Skeletal muscle satellite cell (primary cell): ENCODE data around the gene PPP1R13B.
"Not testable (repeated sequence)": the region's sequence is repeated elsewhere in the genome, so short reads cannot be mapped to it uniquely, and the experiment has no call there.

Source experiments
- H3K27me3 ChIP-seq: 2 replicates; pipeline ENCODE4 v1.7.0; 2013; ENCODE audit warnings: low read length; ENCODE audit not compliant: control insufficient read depth, insufficient read depth
- H3K36me3 ChIP-seq: 2 replicates; pipeline ENCODE4 v1.7.0; 2013; ENCODE audit warnings: mild to moderate bottlenecking, control low read depth, low read length; ENCODE audit not compliant: insufficient read depth
- H3K4me1 ChIP-seq: 2 replicates; pipeline ENCODE4 v1.7.0; 2013; ENCODE audit warnings: low read length; ENCODE audit not compliant: control insufficient read depth, insufficient read depth
- H3K4me2 ChIP-seq: 2 replicates; pipeline ENCODE4 v1.7.0; 2013; ENCODE audit warnings: mild to moderate bottlenecking, low read length
- H3K4me3 ChIP-seq: 2 replicates; pipeline ENCODE4 v1.7.0; 2013; ENCODE audit warnings: low read length
- H3K9ac ChIP-seq: 2 replicates; pipeline ENCODE4 v1.7.0; 2013; ENCODE audit warnings: mild to moderate bottlenecking, low read depth, low read length, moderate library complexity
- H3K9me3 ChIP-seq: replicated peaks from 2 replicates; pipeline ENCODE4 v1.7.0; 2013; ENCODE audit warnings: mild to moderate bottlenecking, control low read depth, low read length

The PPP1R13B gene

DNA sequence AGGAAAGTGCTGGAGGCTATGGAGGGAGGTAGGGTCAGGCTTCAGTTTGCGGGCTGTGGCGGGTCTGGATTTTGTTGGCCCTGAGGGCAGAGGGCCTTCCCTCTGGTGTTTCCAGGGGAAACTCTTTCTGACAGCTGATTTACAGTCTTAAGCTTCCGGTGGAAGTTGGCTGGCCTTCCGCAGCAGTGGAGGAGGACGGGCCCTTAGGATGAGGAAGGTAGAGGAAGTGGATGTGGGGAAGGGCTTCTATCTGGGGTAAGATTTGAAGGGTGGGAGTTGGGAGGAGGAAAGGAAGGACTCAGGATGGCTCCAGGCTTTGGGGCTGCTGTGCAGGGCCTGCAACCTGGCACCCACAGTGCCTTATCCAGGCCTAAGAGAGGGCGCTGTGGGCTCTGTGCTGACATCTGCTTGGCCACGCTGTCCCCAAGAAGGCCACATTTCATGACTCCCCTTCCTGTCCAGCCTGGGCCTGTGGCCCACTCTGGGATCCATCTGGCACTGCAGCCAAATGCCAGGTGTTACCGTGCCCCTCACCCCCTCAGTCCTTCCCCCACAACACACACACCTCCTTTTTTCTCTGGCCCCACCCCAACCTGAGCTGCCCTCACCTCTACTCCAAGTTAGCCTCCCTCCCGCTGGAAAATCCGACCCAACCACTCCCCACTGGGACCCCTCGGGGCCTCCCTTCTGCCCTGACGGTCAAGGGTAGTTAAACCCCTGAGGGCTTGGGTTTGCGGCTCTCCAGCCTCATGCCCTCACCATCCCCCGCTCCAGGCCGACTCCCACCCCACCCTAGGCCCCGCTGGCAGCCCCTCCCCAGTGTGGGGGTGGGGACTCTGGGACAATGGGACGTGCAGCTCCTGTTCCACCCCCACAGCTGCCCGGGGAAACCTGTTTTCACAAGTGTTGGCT is 7.7 kb upstream of the PPP1R13B start:
- H3K4me3 ChIP-seq, result no peak overlapping the region
- H3K36me3 ChIP-seq, result no peaks in the 10 kb centered on the region
- H3K27me3 ChIP-seq, result peaks cover 8% of the 10 kb centered on the region
- H3K4me1 ChIP-seq, result no peaks in the 10 kb centered on the region
- H3K9ac ChIP-seq, result no peak overlapping the region
- no peaks in the 10 kb centered on the region for H3K9me3 ChIP-seq
- no peak overlapping the region for H3K4me2 ChIP-seq

DNA sequence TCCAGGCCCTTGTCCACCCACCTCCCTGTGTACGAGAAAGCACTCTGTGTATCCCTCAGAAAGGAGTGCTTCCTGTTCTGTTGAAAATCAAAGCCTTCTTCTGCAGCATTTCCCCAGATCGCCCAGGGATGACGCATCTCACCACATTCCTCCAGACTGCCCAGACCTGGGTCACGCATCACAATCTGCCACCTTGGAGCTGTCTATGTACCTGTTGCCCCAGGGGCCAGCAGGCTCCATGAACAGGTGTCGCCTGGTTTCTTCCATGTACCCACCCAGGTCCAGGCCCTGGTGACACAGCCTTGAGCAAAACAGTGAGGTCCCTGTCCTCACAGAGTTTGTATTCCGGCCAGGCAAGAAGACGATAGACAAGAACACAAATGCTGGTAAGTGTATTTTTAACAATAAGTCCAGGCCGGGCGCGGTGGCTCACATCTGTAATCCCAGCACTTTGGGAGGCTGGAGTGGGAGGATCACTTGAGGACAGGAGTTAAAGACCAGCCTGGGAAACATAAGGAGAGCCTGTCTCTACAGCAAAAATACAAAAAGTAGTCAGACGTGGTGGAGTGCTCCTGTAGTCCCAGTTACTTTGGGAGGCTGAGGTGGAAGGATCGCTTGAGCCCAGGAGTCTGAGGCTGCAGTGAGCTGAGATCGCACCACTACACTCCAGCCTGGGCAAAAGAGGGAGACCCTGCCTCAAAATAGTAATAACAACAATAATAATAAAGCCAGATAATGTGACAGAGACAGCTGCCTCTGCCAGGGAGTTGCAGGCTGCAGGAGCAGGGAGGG is 6.8 kb upstream of the PPP1R13B start:
- Histone ChIP-seq H3K4me1 (no peaks in the 10 kb centered on the region), H3K4me3 (no peak overlapping the region), H3K9me3 (no peaks in the 10 kb centered on the region), H3K27me3 (peaks cover 3% of the 10 kb centered on the region), H3K4me2 (no peak overlapping the region), H3K9ac (no peak overlapping the region), H3K36me3 (no peaks in the 10 kb centered on the region)

DNA sequence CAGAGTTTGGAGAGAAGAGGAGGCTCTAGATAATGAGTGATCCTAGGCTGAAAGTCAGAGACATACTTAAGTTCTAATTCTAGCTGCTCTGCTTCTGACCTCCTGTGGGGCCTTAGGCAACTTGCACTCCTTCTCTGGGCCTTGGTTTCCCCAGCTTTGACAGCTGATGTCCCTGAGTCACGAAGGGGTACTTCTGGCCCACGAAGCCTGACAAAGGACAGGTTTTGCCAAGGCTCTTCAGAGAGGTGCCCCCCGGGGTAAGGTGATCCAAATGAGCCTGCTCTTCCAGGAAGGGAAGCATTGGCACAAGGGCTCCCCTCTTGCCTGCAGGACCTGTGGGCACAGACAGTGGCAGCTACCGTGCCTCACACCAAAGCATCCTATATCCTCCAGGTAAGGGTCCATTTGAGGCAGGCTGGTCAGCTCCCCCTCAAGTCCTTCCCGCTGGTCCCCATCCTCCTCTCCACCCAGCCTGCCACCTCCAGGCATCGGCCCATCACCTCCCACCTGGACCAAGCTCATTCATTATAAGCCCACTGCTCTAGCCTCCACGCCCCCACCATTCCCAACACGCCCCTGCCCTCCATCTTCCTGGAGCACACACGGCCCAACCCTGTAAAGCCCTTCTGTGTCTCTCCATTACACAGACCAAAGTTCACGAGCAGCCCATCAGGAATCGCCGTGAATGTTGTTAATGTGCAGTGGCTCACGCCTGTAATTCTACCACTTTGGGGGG is 1.9 kb upstream of the PPP1R13B start:
- Histone ChIP-seq H3K4me1 (peaks cover 13% of the 10 kb centered on the region), H3K4me2 (no peak overlapping the region), H3K4me3 (no peak overlapping the region), H3K27me3 (peaks cover 14% of the 10 kb centered on the region), H3K36me3 (no peaks in the 10 kb centered on the region), H3K9ac (no peak overlapping the region), H3K9me3 (no peaks in the 10 kb centered on the region)

DNA sequence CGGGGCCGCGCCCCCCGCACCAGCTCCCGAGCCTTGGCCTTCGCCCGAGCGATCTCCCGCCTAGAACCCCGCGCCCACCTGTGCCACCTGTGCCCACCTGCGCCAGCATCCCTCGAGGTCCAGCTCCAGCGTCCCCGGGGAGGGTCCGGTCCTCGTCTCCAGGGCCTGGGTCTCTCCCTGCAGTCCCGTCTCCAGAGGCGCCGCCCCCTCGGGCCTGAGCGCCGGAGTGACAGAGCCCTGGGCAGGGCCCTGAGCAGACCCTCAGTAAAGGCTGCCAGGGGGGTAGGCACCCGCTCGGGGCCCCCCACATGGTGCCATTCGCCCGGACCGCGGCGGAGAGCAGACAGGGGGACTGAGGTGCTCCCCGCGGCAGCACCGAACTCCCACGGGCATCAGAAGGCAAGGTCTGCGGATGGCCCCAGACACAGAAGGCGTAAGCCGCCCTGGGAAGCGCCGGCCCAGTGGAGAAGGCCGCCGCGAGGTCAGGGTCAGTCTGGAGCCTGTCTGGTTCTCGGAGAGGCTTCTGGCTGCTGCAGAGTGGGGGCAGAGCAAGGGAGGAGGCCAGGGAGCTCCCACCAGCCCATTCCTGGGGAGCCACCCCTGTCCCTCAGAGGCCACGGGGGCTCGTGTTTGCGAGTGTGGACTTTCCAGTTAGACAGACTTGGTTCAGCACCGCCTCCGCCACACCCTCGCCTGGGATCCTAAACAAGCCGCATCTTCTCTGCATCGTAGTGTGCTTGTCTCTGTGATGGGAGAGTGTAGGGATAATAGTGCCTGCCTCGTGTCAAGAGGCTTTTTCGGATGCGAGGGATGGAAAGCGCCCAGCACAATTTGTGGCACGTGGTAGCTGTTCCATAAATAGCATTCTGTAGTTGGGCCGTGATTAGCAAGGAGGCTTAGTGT is 1.1 kb upstream of the PPP1R13B start:
- Histone ChIP-seq H3K4me3 (peak overlapping the region; percentile 89), H3K27me3 (peaks cover 14% of the 10 kb centered on the region), H3K9ac (peak overlapping the region; percentile 56), H3K4me1 (peaks cover 13% of the 10 kb centered on the region), H3K4me2 (peak overlapping the region; percentile 89), H3K36me3 (no peaks in the 10 kb centered on the region), H3K9me3 (no peaks in the 10 kb centered on the region)

DNA sequence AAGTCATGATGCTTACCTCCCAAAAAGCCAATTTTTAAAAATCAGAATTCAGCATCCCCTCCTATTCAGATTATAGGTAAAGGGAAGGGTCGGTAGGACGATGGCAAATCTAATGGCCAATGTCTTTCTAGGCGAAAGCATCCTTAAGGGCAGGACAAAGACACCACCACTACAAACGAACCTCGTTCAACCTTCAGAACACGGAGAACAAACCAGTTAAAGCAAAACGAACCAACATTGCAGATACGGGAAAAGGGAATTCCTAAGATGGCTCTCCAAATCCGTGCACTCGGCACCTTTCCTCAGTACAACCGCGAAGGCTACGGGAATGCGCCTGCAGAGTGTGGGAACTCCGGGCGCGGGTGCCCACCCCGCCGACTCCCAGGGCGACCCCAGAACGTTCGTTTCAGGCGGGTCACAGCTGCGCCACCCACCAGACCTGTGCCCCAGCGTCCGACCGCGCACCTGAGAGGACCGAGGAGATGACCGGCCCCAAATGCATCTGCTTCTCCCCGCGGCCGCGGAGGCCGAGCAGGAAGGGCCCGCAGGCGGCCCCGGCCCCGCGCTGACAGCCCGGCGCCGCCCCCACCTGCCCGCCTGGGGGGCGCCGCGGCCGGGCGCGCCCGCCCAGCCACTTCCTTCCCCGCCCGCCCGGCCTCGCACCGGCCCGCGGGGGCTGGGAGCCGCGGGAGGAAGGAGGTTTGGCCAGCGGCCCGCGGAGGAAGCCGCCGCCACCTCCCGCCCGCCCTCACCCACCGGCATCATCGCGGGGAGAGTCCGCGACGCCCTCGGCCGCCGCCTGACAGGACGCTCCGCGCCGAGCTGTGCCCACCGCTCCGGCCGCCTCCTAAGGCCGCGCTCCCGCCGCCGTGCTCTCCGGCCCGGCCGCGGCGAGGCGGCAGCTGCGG is 578 bp downstream of the PPP1R13B start:
- no peaks in the 10 kb centered on the region for H3K36me3 ChIP-seq

DNA sequence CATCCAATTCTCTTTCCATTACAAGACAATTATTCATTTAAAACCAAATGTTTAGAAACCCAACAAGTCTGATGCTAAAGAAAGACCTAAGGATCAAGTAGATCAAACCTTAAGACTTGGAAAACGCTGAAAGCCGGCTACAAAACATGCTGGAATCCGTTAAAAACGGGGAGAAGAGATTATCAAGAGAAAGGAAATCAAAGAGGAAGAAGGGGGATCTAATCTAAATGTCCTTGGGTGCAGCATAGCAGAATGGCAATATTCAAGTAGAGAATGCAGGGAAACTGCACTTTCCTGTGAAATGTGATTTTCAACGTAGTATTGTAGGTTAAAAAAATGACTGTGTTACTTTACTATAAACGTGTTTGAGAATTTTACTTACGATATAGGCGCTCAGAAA is 1.3 kb downstream of the PPP1R13B start:
- peak overlapping the region; percentile 89 for H3K4me3 ChIP-seq
- peak overlapping the region; percentile 83 for H3K4me2 ChIP-seq
- H3K4me1 ChIP-seq, result peaks cover 13% of the 10 kb centered on the region
- H3K36me3 ChIP-seq, result no peaks in the 10 kb centered on the region
- H3K9me3 ChIP-seq, result no peaks in the 10 kb centered on the region
- H3K9ac ChIP-seq, result no peak overlapping the region
- peaks cover 14% of the 10 kb centered on the region for H3K27me3 ChIP-seq

More for the DNA sequence above, 578 bp downstream of the PPP1R13B start:
- peak overlapping the region; percentile 63 for H3K9ac ChIP-seq
- peak overlapping the region; percentile 83 for H3K4me2 ChIP-seq
- peak overlapping the region; percentile 89 for H3K4me3 ChIP-seq
- H3K4me1 ChIP-seq, result peaks cover 13% of the 10 kb centered on the region
- H3K27me3 ChIP-seq, result peaks cover 14% of the 10 kb centered on the region
- no peaks in the 10 kb centered on the region for H3K9me3 ChIP-seq

DNA sequence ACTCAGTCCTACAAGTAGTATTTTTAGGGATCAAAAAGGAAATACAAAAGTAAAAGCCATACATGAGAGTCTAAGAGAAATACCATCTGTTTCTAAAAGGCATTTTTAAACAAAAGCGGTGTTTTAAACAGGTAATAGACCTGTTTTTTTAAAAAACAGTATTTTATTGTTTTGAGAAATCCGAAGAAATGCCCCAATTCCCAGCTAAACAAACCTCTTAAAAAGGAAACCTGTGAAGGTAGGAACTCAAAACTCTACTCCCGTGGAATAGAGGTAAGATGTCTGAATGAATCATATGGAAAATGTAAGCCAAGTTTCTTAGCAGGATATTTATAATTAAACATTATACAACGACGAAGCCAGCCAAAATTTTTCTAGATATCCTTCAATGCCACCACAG is 2.0 kb downstream of the PPP1R13B start:
- Histone ChIP-seq H3K36me3 (no peaks in the 10 kb centered on the region), H3K4me2 (no peak overlapping the region), H3K9me3 (no peaks in the 10 kb centered on the region), H3K27me3 (peaks cover 14% of the 10 kb centered on the region), H3K4me1 (peaks cover 13% of the 10 kb centered on the region), H3K4me3 (no peak overlapping the region), H3K9ac (no peak overlapping the region)

DNA sequence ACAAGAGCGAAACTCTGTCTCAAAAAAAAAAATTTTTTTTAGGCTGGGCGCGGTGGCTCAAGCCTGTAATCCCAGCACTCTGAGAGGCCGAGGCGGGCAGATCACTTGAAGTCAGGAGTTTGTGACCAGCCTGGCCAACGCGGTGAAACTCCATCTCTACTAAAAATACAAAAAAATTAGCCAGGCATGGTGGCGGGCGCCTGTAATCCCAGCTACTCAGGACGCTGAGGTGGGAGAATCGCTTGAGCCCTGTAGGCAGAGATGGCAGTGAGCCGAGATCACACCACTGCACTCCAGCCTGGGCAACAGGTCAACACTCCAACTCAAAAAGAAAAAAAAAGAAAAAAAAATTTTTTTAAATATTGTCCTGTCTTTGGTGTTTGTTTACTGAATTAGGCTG is 6.1 kb downstream of the PPP1R13B start:
- H3K9me3 ChIP-seq, H3K9ac ChIP-seq, H3K4me2 ChIP-seq, H3K36me3 ChIP-seq, H3K27me3 ChIP-seq, H3K4me1 ChIP-seq, H3K4me3 ChIP-seq: not testable (repeated sequence)

DNA sequence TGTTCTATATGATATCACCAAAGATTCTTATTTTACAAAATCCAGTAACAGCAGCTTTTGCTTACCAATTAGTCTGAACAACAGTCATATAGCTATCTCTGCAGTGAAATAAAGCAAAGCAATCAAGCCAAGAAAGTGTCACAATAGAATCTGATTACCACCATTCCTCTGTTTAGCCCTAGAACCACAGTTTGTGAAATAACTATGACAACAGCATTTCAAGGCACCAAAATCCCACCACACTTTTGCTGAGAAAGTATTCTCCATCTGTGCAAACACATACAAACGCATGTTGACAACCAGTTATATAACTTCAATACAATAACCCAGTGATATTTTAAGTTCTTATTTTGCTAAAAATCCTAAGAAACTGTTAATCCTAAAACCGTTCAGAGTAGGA is 7.4 kb downstream of the PPP1R13B start:
- H3K4me2 ChIP-seq, result no peak overlapping the region
- H3K36me3 ChIP-seq, result no peaks in the 10 kb centered on the region
- H3K9ac ChIP-seq, result no peak overlapping the region
- no peaks in the 10 kb centered on the region for H3K4me1 ChIP-seq
- no peaks in the 10 kb centered on the region for H3K9me3 ChIP-seq
- H3K4me3 ChIP-seq, result no peak overlapping the region
- H3K27me3 ChIP-seq, result no peaks in the 10 kb centered on the region

DNA sequence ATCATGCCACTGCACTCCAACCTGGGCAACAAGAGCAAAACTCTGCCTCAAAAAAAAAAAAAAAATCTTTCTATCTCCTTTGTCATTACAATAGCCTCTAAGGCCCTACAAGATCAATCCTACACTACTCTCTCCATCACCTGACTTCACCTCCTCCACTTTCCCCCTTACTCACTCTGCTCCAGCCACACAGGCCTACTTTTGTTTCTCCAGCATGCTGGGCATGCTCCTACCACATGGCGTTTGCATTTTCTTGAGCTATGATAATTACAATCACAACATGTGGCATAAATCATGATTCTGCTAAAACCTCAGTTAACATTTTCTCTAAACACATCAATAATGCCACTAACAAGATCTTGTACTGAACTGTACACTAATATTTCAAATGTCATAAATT is 7.8 kb downstream of the PPP1R13B start:
- Histone ChIP-seq H3K36me3 (no peaks in the 10 kb centered on the region), H3K27me3 (no peaks in the 10 kb centered on the region), H3K4me1 (no peaks in the 10 kb centered on the region), H3K4me3 (no peak overlapping the region), H3K4me2 (no peak overlapping the region), H3K9ac (no peak overlapping the region), H3K9me3 (no peaks in the 10 kb centered on the region)
